Lung (tissue), 12 donors: ENCODE data around the gene MPL. TPM values are rescaled to one million over a fixed set of nuclear protein-coding genes. Genes with fewer than 3 reads are reported as not detected.
A peak's percentile ranks its signal among the peaks of the same experiment; 100 is the strongest.

Experiments used
- ATAC-seq: fragments of 200-7000 bp; cut with Tn5 transposase; one replicate; pipeline ENCODE4 v1.9.1; 2020; ENCODE audit warnings: moderate number of reproducible peaks; ENCODE audit not compliant: insufficient read depth, low FRiP score
- DNase-seq, 3 donors: peaks; one replicate each; pipeline ENCODE4 v3.0.0-alpha.2; 2013 to 2017
- H3K27ac ChIP-seq, 2 donors: one replicate each; pipeline ENCODE4 v1.5.1; 2013; ENCODE audit warnings: mild to moderate bottlenecking in 2 of 2, moderate library complexity in 2 of 2, control low read depth in 1 of 2, inconsistent platforms in 1 of 2, low read depth in 1 of 2, low read length in 1 of 2
- H3K27me3 ChIP-seq, 3 donors: one replicate each; pipeline ENCODE4 v1.5.1; 2013; ENCODE audit warnings: low read length in 2 of 3; ENCODE audit not compliant: control insufficient read depth in 3 of 3, insufficient read depth in 3 of 3
- H3K36me3 ChIP-seq, 4 donors: one replicate each; pipeline ENCODE4 v1.5.1; 2013; ENCODE audit warnings: low read length in 4 of 4, mild to moderate bottlenecking in 1 of 4, moderate library complexity in 1 of 4; ENCODE audit not compliant: control insufficient read depth in 4 of 4, insufficient read depth in 4 of 4
- H3K4me1 ChIP-seq, 5 donors: one replicate each; pipeline ENCODE4 v1.5.1; 2013; ENCODE audit warnings: low read length in 5 of 5, mild to moderate bottlenecking in 2 of 5, moderate library complexity in 1 of 5; ENCODE audit not compliant: control insufficient read depth in 5 of 5, insufficient read depth in 5 of 5
- H3K4me3 ChIP-seq: one replicate; pipeline ENCODE4 v1.5.1; 2013; ENCODE audit warnings: mild to moderate bottlenecking, control low read depth, moderate library complexity
- H3K9ac ChIP-seq, 2 donors: one replicate each; pipeline ENCODE4 v1.5.1; 2013; ENCODE audit warnings: low read length in 2 of 2, control low read depth in 1 of 2; ENCODE audit not compliant: insufficient read depth in 1 of 2
- H3K9me3 ChIP-seq, 4 donors: one replicate each; pipeline ENCODE4 v1.5.1; 2013; ENCODE audit warnings: low read length in 3 of 4, mild to moderate bottlenecking in 1 of 4, moderate library complexity in 1 of 4; ENCODE audit not compliant: control insufficient read depth in 4 of 4, insufficient read depth in 3 of 4
- WGBS, 2 donors: extraction: QIAGEN DNeasy Blood & Tissue Kit; methylation state at CpG; one replicate each; pipeline ENCODE4 v1.1.7; 2013; 5-methylcytosine and 5-hydroxymethylcytosine counted together
- polyA plus RNA-seq, 2 donors: library from polyadenylated mRNA; stranded (reverse); fragments of 200-250 nt; gene quantifications; one replicate each; pipeline ENCODE4 v1.2.1, GENCODE V29; 2013
- total RNA-seq, 2 donors: library from RNA; depleted of rRNA in 1 of 2; stranded (reverse); fragments of >200 nt in 1 of 2; gene quantifications; one replicate each; pipeline ENCODE4 v1.2.1, GENCODE V29; 2014 to 2021
- TF ChIP-seq, protein P1 (sequence below): IDR thresholded peaks from 2 replicates; pipeline ENCODE4 v1.5.1; 2012; ENCODE audit warnings: mild to moderate bottlenecking; ENCODE audit errors: control extremely low read depth, extremely low read depth
- donor health status: control.
- donor health status: control.
- donor health status: Bipolar disorder and iron deficiency.
- donor health status: healthy.
- donor health status: DM: yes; HTN: yes; CAD: no.

MPL gene
- total and polyA plus RNA-seq, 4 donors = 0.12 to 0.67 (median 0.43) TPM

- peaks cover 0 to 12% (median 0%) of the 10 kb centered on the region in 4 donors for H3K36me3 ChIP-seq
- DNase-seq (peak in 2 of 3 donors; percentile 56 to 74), ATAC-seq (no peak)
- no peak overlapping the region for H3K9ac ChIP-seq
- H3K27me3 ChIP-seq = no peaks in the 10 kb centered on the region
- H3K4me3 ChIP-seq = no peak overlapping the region
- no peaks in the 10 kb centered on the region for H3K9me3 ChIP-seq
- peak overlapping the region in 1 of 2 donors; percentile 7 for H3K27ac ChIP-seq
- TF ChIP-seq, protein P1, sequence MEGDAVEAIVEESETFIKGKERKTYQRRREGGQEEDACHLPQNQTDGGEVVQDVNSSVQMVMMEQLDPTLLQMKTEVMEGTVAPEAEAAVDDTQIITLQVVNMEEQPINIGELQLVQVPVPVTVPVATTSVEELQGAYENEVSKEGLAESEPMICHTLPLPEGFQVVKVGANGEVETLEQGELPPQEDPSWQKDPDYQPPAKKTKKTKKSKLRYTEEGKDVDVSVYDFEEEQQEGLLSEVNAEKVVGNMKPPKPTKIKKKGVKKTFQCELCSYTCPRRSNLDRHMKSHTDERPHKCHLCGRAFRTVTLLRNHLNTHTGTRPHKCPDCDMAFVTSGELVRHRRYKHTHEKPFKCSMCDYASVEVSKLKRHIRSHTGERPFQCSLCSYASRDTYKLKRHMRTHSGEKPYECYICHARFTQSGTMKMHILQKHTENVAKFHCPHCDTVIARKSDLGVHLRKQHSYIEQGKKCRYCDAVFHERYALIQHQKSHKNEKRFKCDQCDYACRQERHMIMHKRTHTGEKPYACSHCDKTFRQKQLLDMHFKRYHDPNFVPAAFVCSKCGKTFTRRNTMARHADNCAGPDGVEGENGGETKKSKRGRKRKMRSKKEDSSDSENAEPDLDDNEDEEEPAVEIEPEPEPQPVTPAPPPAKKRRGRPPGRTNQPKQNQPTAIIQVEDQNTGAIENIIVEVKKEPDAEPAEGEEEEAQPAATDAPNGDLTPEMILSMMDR = no peak
- H3K4me1 ChIP-seq = peaks cover 3 to 36% (median 19%) of the 10 kb centered on the region in 5 donors
- WGBS, 2 donors = 18 to 27% methylated on average over 8 of the region's 8 CpGs
Measured at GRCh38 chr1:43304314-43304681, 33.3 kb upstream of the MPL start.

GRCh38 chr1:43304771-43305300 is 32.8 kb upstream of the MPL start:
- Histone ChIP-seq H3K27ac (peak overlapping the region in 1 of 2 donors; percentile 42), H3K36me3 (peaks cover 0 to 12% (median 0%) of the 10 kb centered on the region in 4 donors), H3K4me3 (no peak overlapping the region), H3K27me3 (no peaks in the 10 kb centered on the region), H3K4me1 (peaks cover 3 to 33% (median 18%) of the 10 kb centered on the region in 5 donors), H3K9ac (no peak overlapping the region), H3K9me3 (no peaks in the 10 kb centered on the region)
- 77 to 86% methylated on average over 44 to 46 of the region's 46 CpGs for WGBS, 2 donors
- ATAC-seq (no peak), DNase-seq (no peak)
- TF ChIP-seq, protein P1 = no peak

GRCh38 chr1:43305461-43305860 is 32.2 kb upstream of the MPL start:
- ATAC-seq = no peak
- no peak overlapping the region for H3K4me3 ChIP-seq
- no peaks in the 10 kb centered on the region for H3K9me3 ChIP-seq
- no peaks in the 10 kb centered on the region for H3K27me3 ChIP-seq
- no peak overlapping the region for H3K9ac ChIP-seq
- H3K36me3 ChIP-seq = peaks cover 0 to 12% (median 0%) of the 10 kb centered on the region in 4 donors
- TF ChIP-seq, protein P1 = no peak
- H3K4me1 ChIP-seq = peaks cover 3 to 32% (median 18%) of the 10 kb centered on the region in 5 donors
- 69 to 82% methylated on average over 3 of the region's 3 CpGs for WGBS, 2 donors
- DNase-seq = no peak
- peak overlapping the region in 1 of 2 donors; percentile 43 for H3K27ac ChIP-seq
